K562 (cell line): ENCODE results near the gene SLC20A1. TPM values are rescaled to one million over a fixed set of nuclear protein-coding genes. Genes with fewer than 3 reads are reported as not detected.

Experiments used
- CCNT2 ChIP-seq: IDR thresholded peaks from 2 replicates; pipeline ENCODE4 v1.6.1; 2011; ENCODE audit warnings: borderline replicate concordance, low read depth, mild to moderate bottlenecking, moderate library complexity, mixed read lengths, low read length; ENCODE audit not compliant: insufficient read length; ENCODE audit errors: extremely low read depth
- CEBPB ChIP-seq: fragments of 450-650 bp; IDR thresholded peaks from 2 replicates; pipeline ENCODE4 v1.6.1; 2016; ENCODE audit warnings: missing genetic modification characterization, missing compliant biosample characterization
- FOSL1 ChIP-seq: fragments of 200-800 bp; sonication (Bioruptor generic); conservative IDR thresholded peaks from 2 replicates; pipeline ENCODE4 v1.6.1; 2016; ENCODE audit warnings: missing genetic modification characterization, missing compliant biosample characterization
- FUS ChIP-seq: fragments of 200-400 bp; formaldehyde crosslinking; optimal IDR thresholded peaks from 2 replicates; pipeline ENCODE3; 2017; ENCODE audit warnings: low read depth, low read length
- GABPB1 ChIP-seq: sonication (generic); formaldehyde crosslinking; IDR thresholded peaks from 2 replicates; pipeline ENCODE4 v1.8.0; 2022; ENCODE audit warnings: mild to moderate bottlenecking, missing genetic modification reagents
- HDAC6 ChIP-seq: IDR thresholded peaks from 2 replicates; pipeline ENCODE4 v1.6.1; 2012; ENCODE audit warnings: low read depth, mild to moderate bottlenecking, control low read depth, inconsistent platforms, low read length, moderate library complexity
- HDGF ChIP-seq: fragments of 450-650 bp; IDR thresholded peaks from 2 replicates; pipeline ENCODE4 v1.6.1; 2016
- HINFP ChIP-seq: fragments of 450-650 bp; conservative IDR thresholded peaks from 2 replicates; pipeline ENCODE4 v1.6.1; 2016; ENCODE audit warnings: missing genetic modification characterization, low read depth, mild to moderate bottlenecking, control low read depth, missing compliant biosample characterization
- HSF4 ChIP-seq: fragments of 250-450 bp; sonication (Bioruptor Pico); IDR thresholded peaks from 2 replicates; pipeline ENCODE4 v2.1.2; 2022; ENCODE audit warnings: mild to moderate bottlenecking, moderate library complexity, borderline replicate concordance
- MEIS2 ChIP-seq: fragments of 450-650 bp; IDR thresholded peaks from 2 replicates; pipeline ENCODE4 v1.6.1; 2014; ENCODE audit warnings: mild to moderate bottlenecking; ENCODE audit not compliant: partially characterized antibody
- NBN ChIP-seq: fragments of 450-650 bp; IDR thresholded peaks from 2 replicates; pipeline ENCODE4 v1.6.1; 2016; ENCODE audit warnings: low read depth, mild to moderate bottlenecking
- NKRF ChIP-seq: fragments of 450-650 bp; IDR thresholded peaks from 2 replicates; pipeline ENCODE4 v1.6.1; 2016; ENCODE audit warnings: borderline replicate concordance
- PHF21A ChIP-seq: fragments of 450-650 bp; IDR thresholded peaks from 2 replicates; pipeline ENCODE4 v1.6.1; 2017; ENCODE audit warnings: low read depth, borderline replicate concordance
- RBM22 ChIP-seq: fragments of 200-400 bp; formaldehyde crosslinking; IDR thresholded peaks from 2 replicates; pipeline ENCODE4 v1.6.1; 2018; ENCODE audit warnings: low read length, low read depth; ENCODE audit not compliant: poor library complexity, severe bottlenecking
- SREBF1 ChIP-seq: fragments of 150-350 bp; IDR thresholded peaks from 2 replicates; pipeline ENCODE4 v1.6.1; 2014; ENCODE audit warnings: antibody characterized with exemption, low read depth, low read length, borderline replicate concordance
- STAG1 ChIP-seq: sonication (generic); formaldehyde crosslinking; IDR thresholded peaks from 2 replicates; pipeline ENCODE4 v1.5.0; 2020; ENCODE audit warnings: missing genetic modification reagents, borderline replicate concordance
- ZBTB34 ChIP-seq: fragments of 250-450 bp; sonication (Bioruptor Pico); IDR thresholded peaks from 2 replicates; pipeline ENCODE4 v1.8.0; 2021; ENCODE audit warnings: mild to moderate bottlenecking, moderate library complexity
- ZNF280B ChIP-seq: fragments of 250-450 bp; sonication (Bioruptor Pico); IDR thresholded peaks from 2 replicates; pipeline ENCODE4 v1.5.1; 2021; ENCODE audit warnings: mild to moderate bottlenecking
- ZNF449 ChIP-seq: fragments of 250-450 bp; sonication (Bioruptor Pico); IDR thresholded peaks from 2 replicates; pipeline ENCODE4 v1.8.0; 2022; ENCODE audit warnings: moderate library complexity, mild to moderate bottlenecking, inconsistent platforms
- ZNF561 ChIP-seq: fragments of 450-650 bp; formaldehyde crosslinking; conservative IDR thresholded peaks from 2 replicates; pipeline ENCODE4 v1.4.0; 2020; ENCODE audit warnings: mild to moderate bottlenecking, moderate library complexity
- ZSCAN29 ChIP-seq: fragments of 450-650 bp; IDR thresholded peaks from 2 replicates; pipeline ENCODE4 v1.6.1; 2017
- polyA plus RNA-seq, 8 experiments: library from polyadenylated mRNA; depleted of rRNA in 4 of 8; stranded (reverse) in 5 of 8; unstranded in 3 of 8; fragments of >200 nt; fragmentation: Nextera tagmentation in 2 of 8; fragmentation: Illumina TruSeq in 1 of 8; extraction: Ambion mirVana in 2 of 8; extraction: Trizol in 1 of 8; gene quantifications; 2 replicates each; pipeline versions ENCODE4 v1.2.1 to v1.2.3, GENCODE V29; 2011 to 2014; ENCODE audit warnings: inconsistent platforms in 1 of 8, missing spikeins in 1 of 8
- total RNA-seq, 7 experiments: library from RNA; depleted of rRNA in 6 of 7; stranded (reverse); fragments of >200 nt in 6 of 7; fragmentation: Illumina TruSeq in 2 of 7; extraction: Trizol in 2 of 7; gene quantifications; 2 replicates each; pipeline versions ENCODE4 v1.2.1 to v1.2.3, GENCODE V29; 2011 to 2021; ENCODE audit warnings: low replicate concordance in 1 of 7

SLC20A1 gene
- total and polyA plus RNA-seq, 9 of the 15 experiments (the other 6 are each of a cell fraction or from before 2014, with no cell fraction given): 53.8 to 150 (median 74.7) TPM

GRCh38 chr2:112712903-112713584, 67.3 kb downstream of the SLC20A1 start (continued):
- TF ChIP-seq CCNT2: no peak
- no peak for TF ChIP-seq HDAC6
- 0 out of 2 replicates have a peak, but pooled peaks have one; percentile 29 for TF ChIP-seq GABPB1 (CRISPR knock-in tag)
- TF ChIP-seq NBN: no peak
- TF ChIP-seq PHF21A: no peak
- no peak for TF ChIP-seq HSF4 (CRISPR knock-in tag)
- TF ChIP-seq CEBPB (tag): no peak
- peak; percentile 70 for TF ChIP-seq FOSL1 (tag)
- TF ChIP-seq MEIS2: peak; percentile 72
- no peak for TF ChIP-seq ZSCAN29
- TF ChIP-seq ZNF561 (CRISPR knock-in tag): no peak
- no peak for TF ChIP-seq ZBTB34 (CRISPR knock-in tag)
- no peak for TF ChIP-seq ZNF280B (CRISPR knock-in tag)
- TF ChIP-seq STAG1: no peak
- no peak for TF ChIP-seq ZNF449 (CRISPR knock-in tag)
- TF ChIP-seq SREBF1: no peak
- no peak for TF ChIP-seq HINFP
- no peak for TF ChIP-seq RBM22
- peak; percentile 32; the same call in 1 of the 2 replicates for TF ChIP-seq HDGF
- TF ChIP-seq FUS: no peak
- TF ChIP-seq NKRF: no peak
